H1 (cell line): ENCODE data around the gene TNFRSF6B. TPM values are rescaled to one million over a fixed set of nuclear protein-coding genes. Genes with fewer than 3 reads are reported as not detected.

Experiments
- E2F6 ChIP-seq: IDR thresholded peaks from 2 replicates; pipeline ENCODE4 v1.6.1; 2012; ENCODE audit warnings: inconsistent platforms
- KDM4A ChIP-seq: IDR thresholded peaks from one replicate; pipeline ENCODE4 v1.7.1; 2012; ENCODE audit warnings: low read depth, mild to moderate bottlenecking, moderate library complexity, low read length, inconsistent platforms; ENCODE audit not compliant: severe bottlenecking
- KDM5A ChIP-seq: fragments of 200-600 bp; IDR thresholded peaks from 2 replicates; pipeline ENCODE4 v1.7.1; 2012; ENCODE audit warnings: mild to moderate bottlenecking, low read length, inconsistent platforms, mixed read lengths
- POLR2A ChIP-seq, 2 experiments: IDR thresholded peaks; 1 replicate in 1 of 2; 2 replicates in 1 of 2; pipeline ENCODE4 v1.6.1; 2011; ENCODE audit warnings: low read depth in 2 of 2, low read length in 2 of 2, mild to moderate bottlenecking in 2 of 2; ENCODE audit errors: control extremely low read depth in 1 of 2
- RBBP5 ChIP-seq: IDR thresholded peaks from 2 replicates; pipeline ENCODE4 v1.7.1; 2012; ENCODE audit warnings: low read depth, mild to moderate bottlenecking, inconsistent platforms, low read length, moderate library complexity, borderline replicate concordance
- USF2 ChIP-seq: IDR thresholded peaks from 2 replicates; pipeline ENCODE4 v1.6.1; 2011; ENCODE audit warnings: low read length, improper control_type of control experiment
- polyA plus RNA-seq, 7 experiments: library from polyadenylated mRNA; depleted of rRNA in 3 of 7; stranded (reverse) in 5 of 7; unstranded in 2 of 7; fragments of >200 nt in 5 of 7; fragments of 200-250 nt in 2 of 7; gene quantifications; 1 replicate in 5 of 7; 2 replicates in 1 of 7; 4 replicates in 1 of 7; pipeline versions ENCODE4 v1.2.1 to v1.2.3, GENCODE V29; 2011 to 2013; ENCODE audit warnings: missing spikeins in 2 of 7, mixed read lengths in 2 of 7
- total RNA-seq: library from RNA; stranded (reverse); fragmentation: NEBNext Ultra II Directional; extraction: Animal tissue kit (Norgen Biotek cat#: 25700); gene quantifications from 2 replicates; pipeline ENCODE4 v1.2.1, GENCODE V29; 2021

The TNFRSF6B gene
- total and polyA plus RNA-seq, 2 of the 8 experiments (the other 6 are each of a cell fraction or from before 2014, with no cell fraction given) = 3.1 TPM; not detected in 1

GRCh38 chr20:63678071-63678470 is 18.4 kb upstream of the TNFRSF6B start (continued):
- TF ChIP-seq E2F6 (no peak), RBBP5 (no peak), KDM5A (no peak), POLR2A (IDR thresholded peaks at IDR 0.05; ENCODE audit: control extremely low read depth in 1 of 2, low read depth in 2 of 2, low read length in 2 of 2) (no peak), KDM4A (no peak), USF2 (no peak)
